NCI-H1105 treated with DMSO at 0.1 percent for 48 hours (cell line): ENCODE results near the gene ALPG.

Experiments used
- DNase-seq: peaks from one replicate; lab custom pipeline; 2025; lab: John Stamatoyannopoulos, UW

Gene ALPG

GRCh38 chr2:232458661-232459418 is 52.2 kb downstream of the ALPG start:
- DNase-seq: no peak

- no peak for DNase-seq
Measured at GRCh38 chr2:232459419-232460035, 52.9 kb downstream of the ALPG start.

- DNase-seq: no peak
Measured at GRCh38 chr2:232460171-232460570, 53.5 kb downstream of the ALPG start.
